ENCODE data around the gene POLR1A.

Gene POLR1A

DNA sequence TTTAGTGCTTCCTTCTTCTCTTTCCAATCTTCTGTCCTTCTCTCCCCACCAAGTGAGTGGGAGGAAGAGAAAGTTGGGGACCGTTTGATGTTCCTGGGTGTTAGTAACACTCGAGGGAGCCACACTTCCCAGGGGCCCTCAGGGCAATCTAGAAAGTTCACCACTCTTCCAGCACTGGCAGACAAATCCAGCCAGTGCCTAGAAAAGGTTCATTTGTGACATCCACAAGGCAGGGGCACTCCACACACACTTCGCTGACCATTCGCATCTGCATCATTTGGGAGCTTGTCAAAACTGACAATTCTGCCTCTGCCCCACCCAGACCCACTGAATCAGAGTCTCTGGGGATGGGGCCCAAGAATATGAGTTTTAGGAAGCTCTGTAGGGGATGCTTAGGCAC, 130.1 kb downstream of the POLR1A start:
- DNase-seq = no peak

DNA sequence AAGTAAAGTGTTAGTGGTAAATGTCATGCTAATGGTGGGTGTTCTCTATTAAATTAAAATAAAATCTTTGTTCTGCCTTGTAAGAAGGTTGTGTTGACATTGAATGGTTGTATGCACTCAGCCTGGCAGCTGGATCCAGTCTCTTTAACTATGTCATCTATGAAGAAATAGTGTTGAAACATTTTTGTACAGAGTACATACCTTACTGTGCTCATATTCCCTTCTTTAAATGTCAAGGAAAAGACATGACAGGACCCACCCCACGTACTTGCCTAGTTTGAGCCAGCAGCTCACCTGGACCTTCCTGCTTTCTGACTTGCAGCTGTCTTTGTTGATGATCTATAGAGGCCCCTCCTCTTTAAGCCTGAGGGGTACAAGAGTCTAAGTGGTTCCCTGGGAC, 131.3 kb downstream of the POLR1A start:
- DNase-seq = no peak

DNA sequence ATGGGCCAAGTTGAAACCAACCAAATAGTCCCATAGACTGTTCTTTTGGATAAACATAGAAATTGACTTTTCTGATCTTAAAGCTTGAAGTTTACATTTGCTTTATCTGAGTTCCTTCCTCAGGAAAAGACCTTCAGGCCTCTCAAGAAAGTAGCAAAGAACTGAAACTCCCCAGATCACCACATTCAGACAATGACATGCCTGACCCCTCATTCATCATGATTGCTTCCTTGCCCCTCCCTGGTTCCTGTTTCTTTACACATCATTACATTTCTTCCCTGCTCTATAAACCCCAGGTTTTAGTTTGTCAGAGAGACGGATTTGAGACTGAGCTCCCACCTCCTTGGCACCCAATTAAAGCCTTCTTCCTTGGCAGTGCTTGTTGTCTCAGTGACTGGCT, 133.3 kb downstream of the POLR1A start:
- no peak for DNase-seq

DNA sequence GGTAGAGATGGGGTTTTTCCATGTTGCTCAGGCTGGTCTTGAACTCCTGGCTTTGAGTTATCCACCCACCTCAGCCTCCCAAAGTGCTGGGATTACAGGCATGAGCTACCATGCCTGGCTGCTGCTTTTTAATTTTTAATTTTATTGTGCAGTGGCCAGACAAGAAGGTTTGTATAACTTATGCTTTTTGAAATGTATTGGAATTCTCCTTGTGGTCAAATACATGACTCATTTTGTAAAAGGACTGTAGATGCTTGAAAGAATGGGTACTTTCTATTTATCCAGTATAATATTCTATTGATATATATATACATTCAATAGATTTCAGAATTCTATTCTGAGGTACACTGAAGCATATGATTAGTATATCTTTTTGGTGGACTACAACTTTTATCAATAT, 134.3 kb downstream of the POLR1A start:
- DNase-seq = no peak

Measured in T-helper 1 cell (primary cell).